Measurements from ENCODE around the gene CFAP20DC. TPM values are rescaled to one million over a fixed set of nuclear protein-coding genes. Genes with fewer than 3 reads are reported as not detected.

Gene CFAP20DC
- total and polyA plus RNA-seq, 2 experiments from 2014 or later, result 7.4 to 11.4 TPM

DNA sequence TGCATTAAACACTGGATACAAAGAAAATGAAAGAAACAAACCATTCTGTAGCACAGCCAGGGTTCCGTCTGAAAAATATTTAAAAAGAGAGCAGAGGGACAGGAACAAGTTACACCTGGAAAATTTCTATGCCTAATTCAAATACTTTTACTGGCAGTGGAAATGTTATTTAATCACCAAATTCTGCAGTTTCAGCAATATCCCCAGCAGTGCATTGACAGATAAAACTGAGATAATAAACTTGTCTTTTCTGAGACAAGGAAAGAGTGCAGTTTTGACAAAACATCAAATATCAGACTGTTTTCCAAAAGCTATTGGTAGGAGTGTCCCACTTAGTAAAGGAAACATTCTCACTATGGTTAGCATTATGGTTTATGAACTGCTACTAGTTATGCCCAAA lies 209.9 kb downstream of the CFAP20DC start (continued):
- TF ChIP-seq, protein P1, sequence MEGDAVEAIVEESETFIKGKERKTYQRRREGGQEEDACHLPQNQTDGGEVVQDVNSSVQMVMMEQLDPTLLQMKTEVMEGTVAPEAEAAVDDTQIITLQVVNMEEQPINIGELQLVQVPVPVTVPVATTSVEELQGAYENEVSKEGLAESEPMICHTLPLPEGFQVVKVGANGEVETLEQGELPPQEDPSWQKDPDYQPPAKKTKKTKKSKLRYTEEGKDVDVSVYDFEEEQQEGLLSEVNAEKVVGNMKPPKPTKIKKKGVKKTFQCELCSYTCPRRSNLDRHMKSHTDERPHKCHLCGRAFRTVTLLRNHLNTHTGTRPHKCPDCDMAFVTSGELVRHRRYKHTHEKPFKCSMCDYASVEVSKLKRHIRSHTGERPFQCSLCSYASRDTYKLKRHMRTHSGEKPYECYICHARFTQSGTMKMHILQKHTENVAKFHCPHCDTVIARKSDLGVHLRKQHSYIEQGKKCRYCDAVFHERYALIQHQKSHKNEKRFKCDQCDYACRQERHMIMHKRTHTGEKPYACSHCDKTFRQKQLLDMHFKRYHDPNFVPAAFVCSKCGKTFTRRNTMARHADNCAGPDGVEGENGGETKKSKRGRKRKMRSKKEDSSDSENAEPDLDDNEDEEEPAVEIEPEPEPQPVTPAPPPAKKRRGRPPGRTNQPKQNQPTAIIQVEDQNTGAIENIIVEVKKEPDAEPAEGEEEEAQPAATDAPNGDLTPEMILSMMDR (conservative IDR thresholded peaks at IDR 0.05; ENCODE audit: low read depth in 2 of 2), result no peak

DNA sequence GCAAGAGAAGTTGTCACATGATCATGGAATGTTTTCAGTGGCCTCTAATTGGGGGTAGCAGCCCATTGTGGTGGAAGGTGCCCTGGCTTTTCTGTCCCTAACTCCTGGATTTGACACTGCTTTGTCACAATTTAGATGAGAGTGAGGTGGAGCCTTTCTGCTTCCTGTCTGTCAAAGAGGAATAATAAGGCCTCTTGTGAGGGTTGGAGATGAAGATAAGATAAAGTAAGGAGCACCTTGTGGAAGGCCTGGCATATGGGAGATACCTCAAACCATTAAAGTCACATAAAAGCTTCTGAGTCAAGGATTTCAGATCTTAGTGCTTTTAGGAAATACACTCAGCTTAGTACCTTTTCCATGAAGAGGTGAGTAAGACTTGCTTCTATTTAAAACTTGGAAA lies 210.6 kb downstream of the CFAP20DC start:
- H3K9me3 Mint-ChIP-seq, result peaks cover 6% of the 10 kb centered on the region; the same call in 2 of the 3 replicates
- no peak overlapping the region for H3K4me3 ChIP-seq
- peaks cover 5% of the 10 kb centered on the region for H3K4me1 ChIP-seq (ENCODE audit: insufficient read depth)
- no peaks in the 10 kb centered on the region for H3K27me3 ChIP-seq (ENCODE audit: insufficient read depth)
- H2AFZ ChIP-seq, result no peak overlapping the region
- peaks cover 10% of the 10 kb centered on the region; the same call in 1 of the 2 replicates for H3K79me2 ChIP-seq (replicated peaks; ENCODE audit: insufficient read depth)
- no peak overlapping the region for H3K4me2 ChIP-seq
- no peaks in the 10 kb centered on the region for H3K9me2 ChIP-seq (ENCODE audit: insufficient read depth)
- no peaks in the 10 kb centered on the region for H3K36me3 ChIP-seq (ENCODE audit: insufficient read depth)
- H3K27ac Mint-ChIP-seq, result no peak overlapping the region; the same call in 1 of the 2 replicates
- ATAC-seq (no peak), DNase-seq (ENCODE audit: low spot score) (no peak)
- no peak overlapping the region for H3K27ac ChIP-seq (ENCODE audit: low read depth)
- peaks cover 4% of the 10 kb centered on the region for H3K27me3 Mint-ChIP-seq (ENCODE audit: insufficient read depth, low read depth, poor library complexity)
- H4K20me1 ChIP-seq (replicated peaks; ENCODE audit: insufficient read depth), result no peaks in the 10 kb centered on the region
- H3K4me3 Mint-ChIP-seq, result no peak overlapping the region
- H3K4me1 Mint-ChIP-seq, result peaks cover 10% of the 10 kb centered on the region; the same call in 2 of the 3 replicates
- H3K36me3 Mint-ChIP-seq (ENCODE audit: low read depth), result peaks cover 14% of the 10 kb centered on the region; the same call in 2 of the 3 replicates
- no peaks in the 10 kb centered on the region for H3F3A ChIP-seq (replicated peaks; ENCODE audit: low read depth)
- TF ChIP-seq, protein P2, sequence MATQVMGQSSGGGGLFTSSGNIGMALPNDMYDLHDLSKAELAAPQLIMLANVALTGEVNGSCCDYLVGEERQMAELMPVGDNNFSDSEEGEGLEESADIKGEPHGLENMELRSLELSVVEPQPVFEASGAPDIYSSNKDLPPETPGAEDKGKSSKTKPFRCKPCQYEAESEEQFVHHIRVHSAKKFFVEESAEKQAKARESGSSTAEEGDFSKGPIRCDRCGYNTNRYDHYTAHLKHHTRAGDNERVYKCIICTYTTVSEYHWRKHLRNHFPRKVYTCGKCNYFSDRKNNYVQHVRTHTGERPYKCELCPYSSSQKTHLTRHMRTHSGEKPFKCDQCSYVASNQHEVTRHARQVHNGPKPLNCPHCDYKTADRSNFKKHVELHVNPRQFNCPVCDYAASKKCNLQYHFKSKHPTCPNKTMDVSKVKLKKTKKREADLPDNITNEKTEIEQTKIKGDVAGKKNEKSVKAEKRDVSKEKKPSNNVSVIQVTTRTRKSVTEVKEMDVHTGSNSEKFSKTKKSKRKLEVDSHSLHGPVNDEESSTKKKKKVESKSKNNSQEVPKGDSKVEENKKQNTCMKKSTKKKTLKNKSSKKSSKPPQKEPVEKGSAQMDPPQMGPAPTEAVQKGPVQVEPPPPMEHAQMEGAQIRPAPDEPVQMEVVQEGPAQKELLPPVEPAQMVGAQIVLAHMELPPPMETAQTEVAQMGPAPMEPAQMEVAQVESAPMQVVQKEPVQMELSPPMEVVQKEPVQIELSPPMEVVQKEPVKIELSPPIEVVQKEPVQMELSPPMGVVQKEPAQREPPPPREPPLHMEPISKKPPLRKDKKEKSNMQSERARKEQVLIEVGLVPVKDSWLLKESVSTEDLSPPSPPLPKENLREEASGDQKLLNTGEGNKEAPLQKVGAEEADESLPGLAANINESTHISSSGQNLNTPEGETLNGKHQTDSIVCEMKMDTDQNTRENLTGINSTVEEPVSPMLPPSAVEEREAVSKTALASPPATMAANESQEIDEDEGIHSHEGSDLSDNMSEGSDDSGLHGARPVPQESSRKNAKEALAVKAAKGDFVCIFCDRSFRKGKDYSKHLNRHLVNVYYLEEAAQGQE (IDR thresholded peaks at IDR 0.05; ENCODE audit: unreplicated experiment), result no peak
- no peak for TF ChIP-seq NANOG (IDR thresholded peaks at IDR 0.05; ENCODE audit: borderline replicate concordance)
- no peak for TF ChIP-seq EZH2 (IDR thresholded peaks at IDR 0.05; ENCODE audit: low read depth, unreplicated experiment)
- no peak for TF ChIP-seq CREB1 (CRISPR knock-in tag; IDR thresholded peaks at IDR 0.05; ENCODE audit: low read depth)
- no peak for TF ChIP-seq ZNF331 (CRISPR knock-in tag; IDR thresholded peaks at IDR 0.05; ENCODE audit: low read depth)
- TF ChIP-seq, protein P1 (conservative IDR thresholded peaks at IDR 0.05; ENCODE audit: low read depth in 2 of 2), result no peak
- TF ChIP-seq JUNB (IDR thresholded peaks at IDR 0.05; ENCODE audit: unreplicated experiment), result no peak
- no peak for TF ChIP-seq STAT1 (IDR thresholded peaks at IDR 0.05; ENCODE audit: unreplicated experiment)
- TF ChIP-seq ZNF462 (CRISPR knock-in tag; IDR thresholded peaks at IDR 0.05), result no peak
- TF ChIP-seq, protein P3, sequence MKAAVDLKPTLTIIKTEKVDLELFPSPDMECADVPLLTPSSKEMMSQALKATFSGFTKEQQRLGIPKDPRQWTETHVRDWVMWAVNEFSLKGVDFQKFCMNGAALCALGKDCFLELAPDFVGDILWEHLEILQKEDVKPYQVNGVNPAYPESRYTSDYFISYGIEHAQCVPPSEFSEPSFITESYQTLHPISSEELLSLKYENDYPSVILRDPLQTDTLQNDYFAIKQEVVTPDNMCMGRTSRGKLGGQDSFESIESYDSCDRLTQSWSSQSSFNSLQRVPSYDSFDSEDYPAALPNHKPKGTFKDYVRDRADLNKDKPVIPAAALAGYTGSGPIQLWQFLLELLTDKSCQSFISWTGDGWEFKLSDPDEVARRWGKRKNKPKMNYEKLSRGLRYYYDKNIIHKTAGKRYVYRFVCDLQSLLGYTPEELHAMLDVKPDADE (IDR thresholded peaks at IDR 0.05), result no peak
